ENCODE results near the gene RAB11FIP4.

Gene RAB11FIP4

GRCh38 chr17:31522284-31522931, 130.9 kb downstream of the RAB11FIP4 start:
- DNase-seq (ENCODE audit: low read depth in 1 of 2, low spot score in 1 of 2), result no peak

- no peak for DNase-seq (ENCODE audit: low read depth in 1 of 2, low spot score in 1 of 2)
Measured at GRCh38 chr17:31522987-31523495, 131.6 kb downstream of the RAB11FIP4 start.

GRCh38 chr17:31523862-31524730, 132.6 kb downstream of the RAB11FIP4 start:
- DNase-seq (ENCODE audit: low read depth in 1 of 2, low spot score in 1 of 2), result no peak

- DNase-seq (ENCODE audit: low read depth in 1 of 2, low spot score in 1 of 2), result peak; percentile 71 to 87
Measured at GRCh38 chr17:31524926-31525800, 133.7 kb downstream of the RAB11FIP4 start.

GRCh38 chr17:31525801-31526549, 134.5 kb downstream of the RAB11FIP4 start:
- DNase-seq (ENCODE audit: low read depth in 1 of 2, low spot score in 1 of 2), result no peak

GRCh38 chr17:31527606-31528005, 136.1 kb downstream of the RAB11FIP4 start:
- no peak for DNase-seq (ENCODE audit: low read depth in 1 of 2, low spot score in 1 of 2)

GRCh38 chr17:31528291-31528874, 136.9 kb downstream of the RAB11FIP4 start:
- no peak for DNase-seq (ENCODE audit: low read depth in 1 of 2, low spot score in 1 of 2)

GRCh38 chr17:31529841-31530251, 138.4 kb downstream of the RAB11FIP4 start:
- no peak for DNase-seq (ENCODE audit: low read depth in 1 of 2, low spot score in 1 of 2)

GRCh38 chr17:31530391-31530985, 139.0 kb downstream of the RAB11FIP4 start:
- no peak for DNase-seq (ENCODE audit: low read depth in 1 of 2, low spot score in 1 of 2)

GRCh38 chr17:31531336-31531980, 140.0 kb downstream of the RAB11FIP4 start:
- no peak for DNase-seq (ENCODE audit: low read depth in 1 of 2, low spot score in 1 of 2)

GRCh38 chr17:31532081-31532480, 140.6 kb downstream of the RAB11FIP4 start:
- DNase-seq (ENCODE audit: low read depth in 1 of 2, low spot score in 1 of 2), result no peak

GRCh38 chr17:31532526-31532925, 141.1 kb downstream of the RAB11FIP4 start:
- DNase-seq (ENCODE audit: low read depth in 1 of 2, low spot score in 1 of 2), result no peak

GRCh38 chr17:31533546-31534155, 142.2 kb downstream of the RAB11FIP4 start:
- no peak for DNase-seq (ENCODE audit: low read depth in 1 of 2, low spot score in 1 of 2)

- DNase-seq (ENCODE audit: low read depth in 1 of 2, low spot score in 1 of 2), result no peak
Measured at GRCh38 chr17:31534223-31534888, 142.9 kb downstream of the RAB11FIP4 start.

GRCh38 chr17:31535581-31535981, 144.1 kb downstream of the RAB11FIP4 start:
- DNase-seq (ENCODE audit: low read depth in 1 of 2, low spot score in 1 of 2), result no peak

GRCh38 chr17:31536451-31536850, 145.0 kb downstream of the RAB11FIP4 start:
- no peak for DNase-seq (ENCODE audit: low read depth in 1 of 2, low spot score in 1 of 2)

- no peak for DNase-seq (ENCODE audit: low read depth in 1 of 2, low spot score in 1 of 2)
Measured at GRCh38 chr17:31537565-31538011, 146.1 kb downstream of the RAB11FIP4 start.

- no peak for DNase-seq (ENCODE audit: low read depth in 1 of 2, low spot score in 1 of 2)
Measured at GRCh38 chr17:31538080-31538762, 146.7 kb downstream of the RAB11FIP4 start.
